Measurements from ENCODE around the gene SLC6A20. TPM values are rescaled to one million over a fixed set of nuclear protein-coding genes. Genes with fewer than 3 reads are reported as not detected.

The SLC6A20 gene
- total RNA-seq, 2 experiments from 2014 or later: not detected

- POLR2A ChIA-PET: no interaction called here
- ATAC-seq: no peak
Observed at GRCh38 chr3:45819543-45819942, 23.2 kb upstream of the SLC6A20 start.

DNA sequence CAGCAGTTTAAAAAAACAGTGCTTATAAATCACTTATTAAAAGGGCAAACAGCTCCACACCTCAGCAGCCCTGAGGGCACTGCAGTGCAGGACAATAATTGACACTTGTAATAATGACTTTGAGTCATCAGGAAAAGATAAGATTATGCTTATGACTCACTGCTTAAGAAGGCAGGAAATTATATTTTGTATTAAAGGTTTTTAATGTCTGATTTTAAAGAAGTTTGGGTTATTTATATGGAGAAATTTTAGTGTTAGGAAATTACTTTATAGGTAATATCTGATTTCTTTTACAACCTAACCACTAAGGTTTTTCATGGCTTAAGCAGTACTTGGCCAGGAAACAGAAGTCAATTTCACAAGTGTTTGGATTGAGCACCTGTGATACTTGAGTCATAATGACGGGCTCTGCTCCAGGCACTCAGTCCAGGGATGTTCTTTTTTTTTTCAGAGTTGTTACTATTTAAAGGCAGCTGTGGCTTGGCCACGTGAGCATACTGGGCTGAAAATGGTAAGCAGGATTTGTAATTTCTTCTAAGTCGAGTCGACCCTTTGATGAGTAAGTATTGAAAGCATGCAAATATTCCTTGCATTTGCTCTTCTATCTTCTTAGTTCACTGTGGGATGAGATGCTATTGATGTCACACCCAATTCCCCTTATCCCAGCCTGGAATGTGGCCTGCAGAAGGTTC lies 21.6 kb upstream of the SLC6A20 start:
- ATAC-seq: no peak
- H3K4me1 Mint-ChIP-seq (ENCODE audit: low read depth): no peaks in the 10 kb centered on the region
- no peak for DNase-seq
- no peak overlapping the region for H3K4me3 Mint-ChIP-seq
- ChIA-PET POLR2A (no interaction called here), CTCF (interaction anchor here (0.9 to 1.1 kb wide), 2 partner anchors 14 to 261 kb away, joined by 4 read pairs; no protein-coding TSS in a partner anchor)
- H3K36me3 Mint-ChIP-seq (ENCODE audit: low read depth): no peaks in the 10 kb centered on the region
- peaks cover 3% of the 10 kb centered on the region for H3K27me3 Mint-ChIP-seq (ENCODE audit: low read depth)
- no peak overlapping the region for H3K27ac Mint-ChIP-seq
- H3K9me3 Mint-ChIP-seq (ENCODE audit: insufficient read depth): peaks cover 4% of the 10 kb centered on the region

More at GRCh38 chr3:45819543-45819942, 23.2 kb upstream of the SLC6A20 start:
- no peak overlapping the region for H3K4me3 Mint-ChIP-seq
- no peaks in the 10 kb centered on the region for H3K4me1 Mint-ChIP-seq (ENCODE audit: low read depth)
- H3K27me3 Mint-ChIP-seq (ENCODE audit: low read depth): peaks cover 3% of the 10 kb centered on the region
- no peak overlapping the region for H3K27ac Mint-ChIP-seq
- H3K36me3 Mint-ChIP-seq (ENCODE audit: low read depth): no peaks in the 10 kb centered on the region
- CTCF ChIA-PET: no interaction called here
- no peak for DNase-seq
- H3K9me3 Mint-ChIP-seq (ENCODE audit: insufficient read depth): peaks cover 4% of the 10 kb centered on the region

DNA sequence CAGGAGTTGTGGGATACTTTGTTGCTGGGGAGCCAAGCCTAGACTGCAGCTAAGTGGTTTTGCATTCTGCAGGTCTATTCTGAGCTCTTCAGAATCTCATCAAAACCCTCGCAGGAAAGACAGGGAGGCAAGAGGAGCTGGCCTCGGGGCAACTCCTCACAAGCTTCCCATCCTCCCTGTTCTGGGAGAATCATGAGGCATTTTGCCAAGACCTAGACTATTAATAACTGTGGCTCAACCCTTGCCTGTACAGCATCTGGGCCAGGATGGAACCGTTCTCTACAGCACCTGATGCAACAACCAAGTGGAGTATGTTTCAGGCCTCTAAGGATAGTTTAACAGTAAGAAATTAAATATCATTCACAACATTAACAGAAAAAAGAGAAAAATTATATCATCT lies 20.2 kb upstream of the SLC6A20 start:
- no peak for ATAC-seq
- peaks cover 3% of the 10 kb centered on the region for H3K27me3 Mint-ChIP-seq (ENCODE audit: low read depth)
- peaks cover 4% of the 10 kb centered on the region for H3K9me3 Mint-ChIP-seq (ENCODE audit: insufficient read depth)
- CTCF ChIA-PET: interaction anchor here (1.1 kb wide), 2 partner anchors 263 kb away, joined by 3 to 4 read pairs; no protein-coding TSS in a partner anchor
- no peak overlapping the region for H3K4me3 Mint-ChIP-seq
- no peak overlapping the region for H3K27ac Mint-ChIP-seq
- POLR2A ChIA-PET: no interaction called here
- no peak for DNase-seq
- no peaks in the 10 kb centered on the region for H3K36me3 Mint-ChIP-seq (ENCODE audit: low read depth)
- H3K4me1 Mint-ChIP-seq (ENCODE audit: low read depth): no peaks in the 10 kb centered on the region

DNA sequence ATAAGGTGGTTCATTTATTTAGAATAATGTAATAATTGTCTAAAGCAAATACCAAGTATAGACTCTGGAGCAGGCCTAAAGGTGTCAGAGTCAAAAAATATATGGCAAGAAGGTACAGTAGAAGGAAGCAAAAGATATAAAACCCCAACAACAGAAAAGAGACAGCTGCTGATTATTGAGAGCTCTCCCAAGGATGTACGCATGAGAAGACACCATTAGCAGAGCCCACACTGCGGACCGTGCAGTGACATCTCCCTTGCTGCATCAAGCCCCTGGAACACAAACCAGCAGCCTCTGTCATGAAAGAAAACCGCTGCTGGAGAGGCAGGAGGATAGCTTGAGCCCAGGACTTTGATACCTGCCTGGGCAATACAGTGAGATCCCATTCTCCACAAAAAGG lies 18.0 kb upstream of the SLC6A20 start:
- Mint-ChIP-seq H3K27ac (no peak overlapping the region), H3K4me1 (ENCODE audit: low read depth) (no peaks in the 10 kb centered on the region), H3K27me3 (ENCODE audit: low read depth) (peaks cover 9% of the 10 kb centered on the region), H3K4me3 (no peak overlapping the region), H3K36me3 (ENCODE audit: low read depth) (no peaks in the 10 kb centered on the region), H3K9me3 (ENCODE audit: insufficient read depth) (peaks cover 4% of the 10 kb centered on the region)
- DNase-seq: no peak
- ChIA-PET POLR2A (interaction anchor here (0.6 kb wide), 1 partner anchor 488 kb away, joined by 3 read pairs; no protein-coding TSS in a partner anchor), CTCF (no interaction called here)
- no peak for ATAC-seq

GRCh38 chr3:45807681-45808540 lies 11.6 kb upstream of the SLC6A20 start:
- peaks cover 25% of the 10 kb centered on the region for H3K27me3 Mint-ChIP-seq (ENCODE audit: low read depth)
- no peak for DNase-seq
- no peak overlapping the region for H3K4me3 Mint-ChIP-seq
- ChIA-PET POLR2A (no interaction called here), CTCF (no interaction called here)
- peaks cover 5% of the 10 kb centered on the region for H3K4me1 Mint-ChIP-seq (ENCODE audit: low read depth)
- no peak overlapping the region for H3K27ac Mint-ChIP-seq
- no peaks in the 10 kb centered on the region for H3K9me3 Mint-ChIP-seq (ENCODE audit: insufficient read depth)
- no peaks in the 10 kb centered on the region for H3K36me3 Mint-ChIP-seq (ENCODE audit: low read depth)
- ATAC-seq: no peak

- Mint-ChIP-seq H3K36me3 (ENCODE audit: low read depth) (no peaks in the 10 kb centered on the region), H3K9me3 (ENCODE audit: insufficient read depth) (no peaks in the 10 kb centered on the region), H3K4me1 (ENCODE audit: low read depth) (peaks cover 5% of the 10 kb centered on the region), H3K27ac (no peak overlapping the region), H3K4me3 (no peak overlapping the region), H3K27me3 (ENCODE audit: low read depth) (peaks cover 25% of the 10 kb centered on the region)
- POLR2A ChIA-PET: no interaction called here
- CTCF ChIA-PET: no interaction called here
- DNase-seq (no peak), ATAC-seq (no peak)
Observed at GRCh38 chr3:45807133-45807532, 10.8 kb upstream of the SLC6A20 start.

- Mint-ChIP-seq H3K9me3 (ENCODE audit: insufficient read depth) (no peaks in the 10 kb centered on the region), H3K36me3 (ENCODE audit: low read depth) (no peaks in the 10 kb centered on the region), H3K27me3 (ENCODE audit: low read depth) (peaks cover 28% of the 10 kb centered on the region), H3K27ac (no peak overlapping the region), H3K4me1 (ENCODE audit: low read depth) (peaks cover 5% of the 10 kb centered on the region), H3K4me3 (no peak overlapping the region)
- POLR2A ChIA-PET: interaction anchor here (0.6 kb wide), 1 partner anchor 273 kb away, joined by 3 read pairs; no protein-coding TSS in a partner anchor
- CTCF ChIA-PET: interaction anchor here (0.8 kb wide), 1 partner anchor 26 kb away, joined by 3 read pairs; no protein-coding TSS in a partner anchor
- DNase-seq: no peak
- ATAC-seq: no peak
Observed at GRCh38 chr3:45806072-45806471, 9.7 kb upstream of the SLC6A20 start.

DNA sequence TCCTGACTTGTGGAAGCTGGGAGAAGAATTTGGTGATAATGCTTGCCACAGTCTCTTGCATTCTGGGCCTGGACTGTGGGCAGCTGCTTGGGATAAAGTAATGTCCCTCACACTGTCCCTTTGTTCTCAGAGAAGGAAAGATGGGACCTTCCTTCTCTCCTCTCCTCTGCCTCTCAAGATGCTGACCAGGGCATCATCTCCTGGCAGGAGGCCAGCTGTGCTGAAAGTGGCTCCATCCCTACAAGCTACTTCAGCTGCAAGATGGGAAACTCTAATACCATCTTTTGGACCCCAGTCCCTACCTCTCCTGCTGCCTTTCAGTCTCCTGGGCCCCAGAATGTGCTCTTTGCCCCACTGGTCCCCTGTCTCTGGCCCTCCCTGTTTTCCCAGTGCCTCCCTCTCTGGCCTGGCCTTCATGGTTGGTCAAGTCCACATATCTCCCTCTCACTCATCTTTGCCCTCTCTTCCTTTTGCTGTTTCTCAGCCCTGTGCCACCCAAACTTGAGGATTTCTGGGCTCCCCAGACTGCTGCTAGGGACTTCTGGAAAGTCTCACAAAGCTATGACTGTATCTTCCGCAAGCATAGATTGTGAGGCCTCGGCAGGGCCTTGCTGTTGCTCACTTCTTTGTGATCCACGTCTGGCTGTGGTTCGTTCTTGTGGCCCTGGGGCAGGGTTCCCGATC lies 7.1 kb upstream of the SLC6A20 start:
- no peak overlapping the region for H3K4me3 Mint-ChIP-seq
- no peaks in the 10 kb centered on the region for H3K9me3 Mint-ChIP-seq (ENCODE audit: insufficient read depth)
- no peak overlapping the region for H3K27ac Mint-ChIP-seq
- CTCF ChIA-PET: no interaction called here
- no peak for ATAC-seq
- peaks cover 43% of the 10 kb centered on the region for H3K27me3 Mint-ChIP-seq (ENCODE audit: low read depth)
- H3K36me3 Mint-ChIP-seq (ENCODE audit: low read depth): no peaks in the 10 kb centered on the region
- no peak for DNase-seq
- H3K4me1 Mint-ChIP-seq (ENCODE audit: low read depth): peaks cover 5% of the 10 kb centered on the region
- POLR2A ChIA-PET: no interaction called here

DNA sequence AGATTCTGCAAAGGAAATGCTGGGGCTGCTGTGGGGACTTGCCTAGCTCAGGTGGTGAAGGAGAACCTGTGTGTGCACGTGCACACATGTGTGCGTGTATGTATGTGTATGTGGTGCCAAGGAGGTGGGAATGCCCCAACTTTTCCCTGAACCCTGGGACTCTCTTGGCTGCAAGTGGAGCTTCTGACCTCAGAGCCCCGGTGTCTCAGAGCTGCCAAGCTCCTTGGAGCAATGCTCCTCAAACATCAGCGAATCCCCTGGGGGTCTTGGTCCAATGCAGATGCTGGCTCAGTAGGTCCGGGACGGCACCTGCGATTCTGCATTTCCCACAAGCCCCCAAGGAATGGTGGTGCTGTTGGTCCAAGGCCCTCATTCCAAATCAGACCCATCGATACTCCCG lies 5.8 kb upstream of the SLC6A20 start:
- ChIA-PET POLR2A (interaction anchor here (0.5 kb wide), 1 partner anchor 27 kb away, joined by 3 read pairs; no protein-coding TSS in a partner anchor), CTCF (no interaction called here)
- Mint-ChIP-seq H3K27me3 (ENCODE audit: low read depth) (peaks cover 55% of the 10 kb centered on the region), H3K4me3 (no peak overlapping the region), H3K4me1 (ENCODE audit: low read depth) (peaks cover 5% of the 10 kb centered on the region), H3K9me3 (ENCODE audit: insufficient read depth) (no peaks in the 10 kb centered on the region), H3K27ac (no peak overlapping the region), H3K36me3 (ENCODE audit: low read depth) (no peaks in the 10 kb centered on the region)
- ATAC-seq: no peak
- no peak for DNase-seq

GRCh38 chr3:45800611-45801010 lies 4.3 kb upstream of the SLC6A20 start:
- Mint-ChIP-seq H3K4me1 (ENCODE audit: low read depth) (peaks cover 4% of the 10 kb centered on the region), H3K4me3 (no peak overlapping the region), H3K9me3 (ENCODE audit: insufficient read depth) (no peaks in the 10 kb centered on the region), H3K27ac (no peak overlapping the region), H3K36me3 (ENCODE audit: low read depth) (no peaks in the 10 kb centered on the region), H3K27me3 (ENCODE audit: low read depth) (peaks cover 59% of the 10 kb centered on the region)
- POLR2A ChIA-PET: no interaction called here
- no peak for ATAC-seq
- DNase-seq: no peak
- CTCF ChIA-PET: no interaction called here

GRCh38 chr3:45799586-45799985 lies 3.2 kb upstream of the SLC6A20 start:
- Mint-ChIP-seq H3K4me3 (no peak overlapping the region), H3K27me3 (ENCODE audit: low read depth) (peaks cover 64% of the 10 kb centered on the region), H3K4me1 (ENCODE audit: low read depth) (peaks cover 8% of the 10 kb centered on the region), H3K36me3 (ENCODE audit: low read depth) (no peaks in the 10 kb centered on the region), H3K9me3 (ENCODE audit: insufficient read depth) (no peaks in the 10 kb centered on the region), H3K27ac (no peak overlapping the region)
- ATAC-seq: no peak
- CTCF ChIA-PET: no interaction called here
- POLR2A ChIA-PET: no interaction called here
- DNase-seq: no peak

GRCh38 chr3:45798034-45798433 lies 1.7 kb upstream of the SLC6A20 start:
- H3K27me3 Mint-ChIP-seq (ENCODE audit: low read depth): peaks cover 66% of the 10 kb centered on the region
- H3K9me3 Mint-ChIP-seq (ENCODE audit: insufficient read depth): no peaks in the 10 kb centered on the region
- ChIA-PET POLR2A (no interaction called here), CTCF (no interaction called here)
- ATAC-seq (no peak), DNase-seq (no peak)
- no peak overlapping the region for H3K27ac Mint-ChIP-seq
- H3K36me3 Mint-ChIP-seq (ENCODE audit: low read depth): no peaks in the 10 kb centered on the region
- peaks cover 8% of the 10 kb centered on the region for H3K4me1 Mint-ChIP-seq (ENCODE audit: low read depth)
- no peak overlapping the region for H3K4me3 Mint-ChIP-seq
